K562 (cell line): ENCODE measurements around the gene MAN2B1. TPM values are rescaled to one million over a fixed set of nuclear protein-coding genes. Genes with fewer than 3 reads are reported as not detected.

Experiments
- BACH1 ChIP-seq: fragments of 200-800 bp; sonication (Bioruptor generic); IDR thresholded peaks from 2 replicates; pipeline ENCODE4 v1.6.1; 2016; ENCODE audit warnings: missing genetic modification characterization, missing compliant biosample characterization
- CBX5 ChIP-seq: IDR thresholded peaks from 2 replicates; pipeline ENCODE4 v1.6.1; 2014; ENCODE audit warnings: low read depth, borderline replicate concordance
- E2F6 ChIP-seq, 2 experiments: IDR thresholded peaks; 2 replicates each; pipeline ENCODE4 v1.6.1; 2011; ENCODE audit warnings: borderline replicate concordance in 1 of 2, control low read depth in 1 of 2, low read depth in 1 of 2, low read length in 1 of 2, mild to moderate bottlenecking in 1 of 2, mixed read lengths in 1 of 2, moderate library complexity in 1 of 2; ENCODE audit not compliant: insufficient read depth in 1 of 2, insufficient read length in 1 of 2, poor library complexity in 1 of 2, severe bottlenecking in 1 of 2; ENCODE audit errors: extremely low read depth in 1 of 2
- FOXJ3 ChIP-seq: sonication (generic); formaldehyde crosslinking; IDR thresholded peaks from 2 replicates; pipeline ENCODE4 v1.4.0; 2020; ENCODE audit warnings: mild to moderate bottlenecking, missing genetic modification reagents
- FOXP1 ChIP-seq: sonication (generic); formaldehyde crosslinking; IDR thresholded peaks from 2 replicates; pipeline ENCODE4 v1.8.0; 2022; ENCODE audit warnings: mild to moderate bottlenecking, missing genetic modification reagents
- HMG20A ChIP-seq: fragments of 450-650 bp; formaldehyde crosslinking; conservative IDR thresholded peaks from 2 replicates; pipeline ENCODE4 v1.4.0; 2020; ENCODE audit warnings: mild to moderate bottlenecking, mixed read lengths
- MYBL2 ChIP-seq, 2 experiments: fragments of 450-650 bp in 1 of 2; sonication (generic) in 1 of 2; formaldehyde crosslinking in 1 of 2; IDR thresholded peaks; 2 replicates each; pipeline versions ENCODE4 v1.6.1 to v1.8.1; 2017 to 2022; ENCODE audit warnings: borderline replicate concordance in 1 of 2, inconsistent platforms in 1 of 2, low read depth in 1 of 2, mild to moderate bottlenecking in 1 of 2, missing genetic modification reagents in 1 of 2, moderate library complexity in 1 of 2
- NR1H2 ChIP-seq: sonication (generic); formaldehyde crosslinking; IDR thresholded peaks from 2 replicates; pipeline ENCODE4 v1.4.0; 2020; ENCODE audit warnings: mild to moderate bottlenecking, missing genetic modification reagents
- RNF2 ChIP-seq: sonication (generic); IDR thresholded peaks from 2 replicates; pipeline ENCODE4 v1.6.1; 2016
- TAF1 ChIP-seq: IDR thresholded peaks from 2 replicates; pipeline ENCODE4 v1.6.1; 2011; ENCODE audit warnings: mild to moderate bottlenecking, low read length, moderate library complexity; ENCODE audit not compliant: insufficient read depth, control insufficient read depth, severe bottlenecking; ENCODE audit errors: extremely low read depth
- TARDBP ChIP-seq: fragments of 450-650 bp; IDR thresholded peaks from 2 replicates; pipeline ENCODE4 v1.6.1; 2016
- ZZZ3 ChIP-seq: fragments of 450-650 bp; IDR thresholded peaks from 2 replicates; pipeline ENCODE4 v1.6.1; 2016; ENCODE audit warnings: antibody characterized with exemption, mild to moderate bottlenecking, moderate library complexity
- polyA plus RNA-seq, 8 experiments: library from polyadenylated mRNA; depleted of rRNA in 4 of 8; stranded (reverse) in 5 of 8; unstranded in 3 of 8; fragments of >200 nt; fragmentation: Nextera tagmentation in 2 of 8; fragmentation: Illumina TruSeq in 1 of 8; extraction: Ambion mirVana in 2 of 8; extraction: Trizol in 1 of 8; gene quantifications; 2 replicates each; pipeline versions ENCODE4 v1.2.1 to v1.2.3, GENCODE V29; 2011 to 2014; ENCODE audit warnings: inconsistent platforms in 1 of 8, missing spikeins in 1 of 8
- total RNA-seq, 7 experiments: library from RNA; depleted of rRNA in 6 of 7; stranded (reverse); fragments of >200 nt in 6 of 7; fragmentation: Illumina TruSeq in 2 of 7; extraction: Trizol in 2 of 7; gene quantifications; 2 replicates each; pipeline versions ENCODE4 v1.2.1 to v1.2.3, GENCODE V29; 2011 to 2021; ENCODE audit warnings: low replicate concordance in 1 of 7
- TF ChIP-seq, protein P1 (sequence below): sonication (generic); formaldehyde crosslinking; IDR thresholded peaks from 2 replicates; pipeline ENCODE4 v1.8.0; 2022; ENCODE audit warnings: mild to moderate bottlenecking, missing genetic modification reagents
- TF ChIP-seq, protein P2 (sequence below): fragments of 450-650 bp; formaldehyde crosslinking; IDR thresholded peaks from 2 replicates; pipeline ENCODE4 v1.4.0; 2020; ENCODE audit warnings: mild to moderate bottlenecking, mixed read lengths
- TF ChIP-seq, protein P3 (sequence below): sonication (generic); formaldehyde crosslinking; IDR thresholded peaks from 2 replicates; pipeline ENCODE4 v1.9.0; 2022; ENCODE audit warnings: mild to moderate bottlenecking, missing genetic modification reagents
- TF ChIP-seq, protein P4 (sequence below): fragments of 250-450 bp; sonication (Bioruptor Pico); IDR thresholded peaks from 2 replicates; pipeline ENCODE4 v1.5.0; 2021

Gene MAN2B1
- total and polyA plus RNA-seq, 9 of the 15 experiments (the other 6 are each of a cell fraction or from before 2014, with no cell fraction given), result 0.59 to 33.8 (median 11.4) TPM

DNA sequence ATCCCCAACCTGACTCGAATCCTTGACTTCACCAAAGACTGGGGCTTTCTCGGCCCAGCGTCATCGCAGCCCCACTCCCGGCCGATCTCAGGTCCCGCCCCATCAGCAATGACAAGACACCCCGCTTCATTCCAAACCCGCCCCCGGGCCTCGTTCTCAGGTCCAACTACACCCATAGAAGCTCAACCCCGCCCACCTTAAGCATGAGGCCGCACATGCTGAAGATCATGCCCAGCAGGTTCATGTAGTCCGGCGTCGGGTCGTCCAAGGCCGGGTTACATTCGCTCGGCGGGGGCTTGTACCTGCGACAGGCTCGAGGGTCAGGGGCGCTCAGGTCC lies 2.4 kb upstream of the MAN2B1 start (continued):
- TF ChIP-seq FOXJ3 (CRISPR knock-in tag), result no peak
- no peak for TF ChIP-seq TAF1
- no peak for TF ChIP-seq RNF2
- TF ChIP-seq BACH1 (tag), result no peak
- TF ChIP-seq, protein P1, sequence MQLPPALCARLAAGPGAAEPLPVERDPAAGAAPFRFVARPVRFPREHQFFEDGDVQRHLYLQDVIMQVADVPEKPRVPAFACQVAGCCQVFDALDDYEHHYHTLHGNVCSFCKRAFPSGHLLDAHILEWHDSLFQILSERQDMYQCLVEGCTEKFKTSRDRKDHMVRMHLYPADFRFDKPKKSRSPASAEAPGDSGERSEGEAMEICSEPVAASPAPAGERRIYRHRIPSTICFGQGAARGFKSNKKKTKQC (CRISPR knock-in tag), result peak; percentile 67
- peak in 1 of 2 experiments; percentile 59 for TF ChIP-seq E2F6 (IDR thresholded peaks at IDR 0.05; ENCODE audit: borderline replicate concordance in 1 of 2, extremely low read depth in 1 of 2, insufficient read depth in 1 of 2, insufficient read length in 1 of 2, low read depth in 1 of 2, low read length in 1 of 2, poor library complexity in 1 of 2, severe bottlenecking in 1 of 2)
- TF ChIP-seq FOXP1 (CRISPR knock-in tag), result 0 out of 2 replicates have a peak, but pooled peaks have one; percentile 55
- TF ChIP-seq, protein P2, sequence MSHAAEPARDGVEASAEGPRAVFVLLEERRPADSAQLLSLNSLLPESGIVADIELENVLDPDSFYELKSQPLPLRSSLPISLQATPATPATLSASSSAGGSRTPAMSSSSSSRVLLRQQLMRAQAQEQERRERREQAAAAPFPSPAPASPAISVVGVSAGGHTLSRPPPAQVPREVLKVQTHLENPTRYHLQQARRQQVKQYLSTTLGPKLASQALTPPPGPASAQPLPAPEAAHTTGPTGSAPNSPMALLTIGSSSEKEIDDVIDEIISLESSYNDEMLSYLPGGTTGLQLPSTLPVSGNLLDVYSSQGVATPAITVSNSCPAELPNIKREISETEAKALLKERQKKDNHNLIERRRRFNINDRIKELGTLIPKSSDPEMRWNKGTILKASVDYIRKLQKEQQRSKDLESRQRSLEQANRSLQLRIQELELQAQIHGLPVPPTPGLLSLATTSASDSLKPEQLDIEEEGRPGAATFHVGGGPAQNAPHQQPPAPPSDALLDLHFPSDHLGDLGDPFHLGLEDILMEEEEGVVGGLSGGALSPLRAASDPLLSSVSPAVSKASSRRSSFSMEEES (CRISPR knock-in tag), result no peak
- TF ChIP-seq, protein P3, sequence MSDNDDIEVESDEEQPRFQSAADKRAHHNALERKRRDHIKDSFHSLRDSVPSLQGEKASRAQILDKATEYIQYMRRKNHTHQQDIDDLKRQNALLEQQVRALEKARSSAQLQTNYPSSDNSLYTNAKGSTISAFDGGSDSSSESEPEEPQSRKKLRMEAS (CRISPR knock-in tag), result peak; percentile 58; the same call in 1 of the 2 replicates
- TF ChIP-seq CBX5, result no peak
- TF ChIP-seq NR1H2 (CRISPR knock-in tag), result no peak
- no peak for TF ChIP-seq HMG20A (CRISPR knock-in tag)
- TF ChIP-seq MYBL2 (IDR thresholded peaks at IDR 0.05; ENCODE audit: low read depth), result no peak
- TF ChIP-seq MYBL2 (CRISPR knock-in tag; IDR thresholded peaks at IDR 0.05; ENCODE audit: borderline replicate concordance), result no peak
- TF ChIP-seq TARDBP, result no peak
- TF ChIP-seq, protein P4, sequence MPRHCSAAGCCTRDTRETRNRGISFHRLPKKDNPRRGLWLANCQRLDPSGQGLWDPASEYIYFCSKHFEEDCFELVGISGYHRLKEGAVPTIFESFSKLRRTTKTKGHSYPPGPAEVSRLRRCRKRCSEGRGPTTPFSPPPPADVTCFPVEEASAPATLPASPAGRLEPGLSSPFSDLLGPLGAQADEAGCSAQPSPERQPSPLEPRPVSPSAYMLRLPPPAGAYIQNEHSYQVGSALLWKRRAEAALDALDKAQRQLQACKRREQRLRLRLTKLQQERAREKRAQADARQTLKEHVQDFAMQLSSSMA (CRISPR knock-in tag), result no peak
- no peak for TF ChIP-seq ZZZ3
